Left lung (tissue), 10 donors: Measurements from ENCODE around the gene CACNB1. TPM values are rescaled to one million over a fixed set of nuclear protein-coding genes. Genes with fewer than 3 reads are reported as not detected.

ENCODE experiments used
- ATAC-seq: fragments of 200-7000 bp; cut with Tn5 transposase; one replicate; pipeline ENCODE4 v1.9.1; 2020; ENCODE audit warnings: moderate library complexity
- DNase-seq, 4 donors: peaks; one replicate each; pipeline ENCODE4 v3.0.0-alpha.2; 2013 to 2020
- H3K27ac ChIP-seq, 2 donors: fragments of 200-600 bp; sonication (generic) in 1 of 2; one replicate each; pipeline versions ENCODE4 v1.5.0 to v1.8.0; 2020 to 2021
- H3K27me3 ChIP-seq, 2 donors: fragments of 200-600 bp; sonication (generic) in 1 of 2; one replicate each; pipeline versions ENCODE4 v1.5.0 to v1.8.0; 2020 to 2021
- H3K36me3 ChIP-seq, 2 donors: fragments of 200-600 bp; sonication (generic) in 1 of 2; one replicate each; pipeline versions ENCODE4 v1.5.0 to v1.8.0; 2020 to 2021
- H3K4me1 ChIP-seq, 2 donors: fragments of 200-600 bp; one replicate each; pipeline ENCODE4 v1.8.0; 2021
- H3K4me3 ChIP-seq, 2 donors: fragments of 200-600 bp; sonication (generic) in 1 of 2; one replicate each; pipeline versions ENCODE4 v1.5.0 to v1.8.0; 2020 to 2021; ENCODE audit warnings: mild to moderate bottlenecking in 1 of 2
- H3K9me3 ChIP-seq, 2 donors: fragments of 200-600 bp; sonication (generic) in 1 of 2; one replicate each; pipeline versions ENCODE4 v1.5.0 to v1.8.0; 2020 to 2021
- intact Hi-C, 2 donors: fragments of 100-400 bp; cut with DNase I; formaldehyde crosslinking; loops; one replicate each; pipeline versions ENCODE4 v1.11.2 to v1.14.2; 2022
- polyA plus RNA-seq, 6 donors: library from polyadenylated mRNA; unstranded; fragments of 120-200 nt; gene quantifications; one replicate each; pipeline ENCODE4 v1.2.1, GENCODE V29; 2013; ENCODE audit not compliant: insufficient read length in 6 of 6
- total RNA-seq, 2 donors: library from RNA; stranded (reverse); fragmentation: NEBNext Ultra II Directional; extraction: Animal tissue kit (Norgen Biotek cat#: 25700); gene quantifications; one replicate each; pipeline ENCODE4 v1.2.1, GENCODE V29; 2021
- TF ChIP-seq, protein P1 (sequence below), 2 donors: fragments of 200-600 bp; sonication (generic) in 1 of 2; IDR thresholded peaks; one replicate each; pipeline versions ENCODE4 v1.5.0 to v1.8.0; 2021; ENCODE audit warnings: antibody characterized with exemption in 2 of 2
- donor health status: DM: no; HTN: yes; CAD: no.
- donor health status: DM: no; HTN: no; CAD: no.

CACNB1 gene
- total and polyA plus RNA-seq, 8 donors: 9.4 to 31.4 (median 13.3) TPM

DNA sequence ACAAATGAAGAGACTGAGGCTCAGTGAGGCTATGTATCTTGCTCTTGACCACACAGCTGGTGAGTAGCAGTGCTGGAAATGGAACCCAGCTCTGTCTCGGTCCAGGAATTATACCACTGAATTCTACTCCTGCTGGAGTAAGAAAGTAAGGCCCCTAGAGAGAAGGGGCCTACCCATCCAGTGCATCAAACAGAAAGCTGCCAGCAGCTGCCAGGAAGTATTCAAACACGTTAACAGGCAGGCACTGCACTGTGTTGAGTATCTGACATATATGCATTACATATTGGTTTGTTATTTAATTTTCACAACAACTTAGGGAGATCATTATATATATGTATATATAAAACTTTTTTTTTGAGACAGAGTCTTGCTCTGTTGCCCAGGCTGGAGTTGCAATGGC, 35.5 kb downstream of the CACNB1 start:
- Histone ChIP-seq H3K4me3 (no peak overlapping the region), H3K27me3 (peaks cover 0 to 19% of the 10 kb centered on the region in 2 donors), H3K36me3 (no peaks in the 10 kb centered on the region), H3K9me3 (no peaks in the 10 kb centered on the region), H3K27ac (no peak overlapping the region), H3K4me1 (peaks cover 0 to 30% of the 10 kb centered on the region in 2 donors)
- ATAC-seq (no peak), DNase-seq (no peak)
- TF ChIP-seq, protein P1, sequence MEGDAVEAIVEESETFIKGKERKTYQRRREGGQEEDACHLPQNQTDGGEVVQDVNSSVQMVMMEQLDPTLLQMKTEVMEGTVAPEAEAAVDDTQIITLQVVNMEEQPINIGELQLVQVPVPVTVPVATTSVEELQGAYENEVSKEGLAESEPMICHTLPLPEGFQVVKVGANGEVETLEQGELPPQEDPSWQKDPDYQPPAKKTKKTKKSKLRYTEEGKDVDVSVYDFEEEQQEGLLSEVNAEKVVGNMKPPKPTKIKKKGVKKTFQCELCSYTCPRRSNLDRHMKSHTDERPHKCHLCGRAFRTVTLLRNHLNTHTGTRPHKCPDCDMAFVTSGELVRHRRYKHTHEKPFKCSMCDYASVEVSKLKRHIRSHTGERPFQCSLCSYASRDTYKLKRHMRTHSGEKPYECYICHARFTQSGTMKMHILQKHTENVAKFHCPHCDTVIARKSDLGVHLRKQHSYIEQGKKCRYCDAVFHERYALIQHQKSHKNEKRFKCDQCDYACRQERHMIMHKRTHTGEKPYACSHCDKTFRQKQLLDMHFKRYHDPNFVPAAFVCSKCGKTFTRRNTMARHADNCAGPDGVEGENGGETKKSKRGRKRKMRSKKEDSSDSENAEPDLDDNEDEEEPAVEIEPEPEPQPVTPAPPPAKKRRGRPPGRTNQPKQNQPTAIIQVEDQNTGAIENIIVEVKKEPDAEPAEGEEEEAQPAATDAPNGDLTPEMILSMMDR (IDR thresholded peaks at IDR 0.05): no peak
- intact Hi-C loops: no loop called here

DNA sequence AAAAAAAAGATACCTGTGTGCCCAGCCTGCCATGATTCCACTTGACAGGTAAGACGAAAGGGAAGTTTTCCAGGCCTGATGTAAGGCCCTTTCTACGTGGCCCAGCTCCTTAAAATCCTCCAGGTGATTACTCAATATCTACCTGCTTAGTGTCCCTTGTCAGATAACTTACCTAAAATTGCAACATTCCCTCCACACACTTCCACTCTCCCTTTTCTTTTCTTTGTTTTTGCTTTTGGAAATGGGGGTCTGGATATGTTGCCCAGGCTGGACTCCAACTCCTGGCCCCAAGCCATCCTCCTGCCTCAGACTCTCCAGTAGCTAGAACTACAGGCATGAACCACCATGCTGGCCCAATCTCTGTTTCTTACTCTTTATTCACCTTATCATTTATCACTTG, 38.8 kb downstream of the CACNB1 start:
- Histone ChIP-seq H3K4me3 (no peak overlapping the region), H3K36me3 (no peaks in the 10 kb centered on the region), H3K27ac (no peak overlapping the region), H3K9me3 (no peaks in the 10 kb centered on the region), H3K4me1 (no peaks in the 10 kb centered on the region), H3K27me3 (no peaks in the 10 kb centered on the region)
- no peak for ATAC-seq
- intact Hi-C loops: no loop called here
- TF ChIP-seq, protein P1 (IDR thresholded peaks at IDR 0.05): no peak
- no peak for DNase-seq

DNA sequence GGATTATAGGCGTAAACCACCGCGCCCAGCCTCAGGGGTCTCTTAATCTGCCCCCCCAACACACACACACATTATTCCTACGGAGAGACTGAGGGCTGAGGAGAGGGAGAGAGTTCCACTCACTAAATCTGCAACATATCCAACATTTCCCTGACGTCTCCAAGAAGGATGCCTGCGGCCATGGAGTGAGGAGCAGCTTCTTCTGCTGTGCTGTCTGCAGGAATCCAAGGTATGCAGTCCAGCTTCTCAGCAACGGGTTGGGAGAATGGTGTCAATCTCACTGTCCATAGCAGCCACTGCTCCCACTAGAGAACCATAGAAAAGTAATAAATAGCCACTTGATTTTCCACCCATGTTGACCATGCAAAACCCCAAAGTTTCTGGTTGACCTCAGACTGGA, 41.0 kb downstream of the CACNB1 start:
- H3K9me3 ChIP-seq: no peaks in the 10 kb centered on the region
- peaks cover 2 to 11% of the 10 kb centered on the region in 2 donors for H3K27me3 ChIP-seq
- DNase-seq (no peak), ATAC-seq (no peak)
- H3K4me1 ChIP-seq: peaks cover 4 to 15% of the 10 kb centered on the region in 2 donors
- no peak overlapping the region for H3K27ac ChIP-seq
- no peaks in the 10 kb centered on the region for H3K36me3 ChIP-seq
- no peak overlapping the region for H3K4me3 ChIP-seq
- TF ChIP-seq, protein P1 (IDR thresholded peaks at IDR 0.05): no peak
- intact Hi-C loops: no loop called here

DNA sequence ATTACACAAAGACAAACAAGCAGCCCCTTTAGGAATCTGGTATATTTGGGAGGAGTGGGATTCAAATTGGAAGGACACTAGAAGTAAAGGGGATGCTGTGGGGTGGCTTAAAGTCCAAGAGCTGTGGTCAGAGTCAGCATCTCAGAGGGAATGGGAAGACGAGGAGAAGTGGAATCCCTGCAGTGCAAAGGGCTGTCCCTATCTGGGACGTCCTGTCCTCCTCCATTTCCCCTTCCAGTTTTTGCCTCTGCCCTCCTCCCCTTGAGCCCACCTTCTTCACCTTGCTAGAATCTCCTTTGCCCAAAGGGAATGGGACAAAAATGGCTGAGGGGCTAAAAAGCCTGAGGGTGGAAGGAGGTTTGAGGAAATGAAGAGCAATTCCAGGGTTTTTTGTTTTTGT, 41.8 kb downstream of the CACNB1 start:
- TF ChIP-seq, protein P1 (IDR thresholded peaks at IDR 0.05): no peak
- ATAC-seq (no peak), DNase-seq (no peak)
- Histone ChIP-seq H3K9me3 (no peaks in the 10 kb centered on the region), H3K27me3 (peaks cover 9 to 20% of the 10 kb centered on the region in 2 donors), H3K27ac (no peak overlapping the region), H3K4me1 (peaks cover 4 to 23% of the 10 kb centered on the region in 2 donors), H3K36me3 (no peaks in the 10 kb centered on the region), H3K4me3 (no peak overlapping the region)
- intact Hi-C loops: no loop called here

DNA sequence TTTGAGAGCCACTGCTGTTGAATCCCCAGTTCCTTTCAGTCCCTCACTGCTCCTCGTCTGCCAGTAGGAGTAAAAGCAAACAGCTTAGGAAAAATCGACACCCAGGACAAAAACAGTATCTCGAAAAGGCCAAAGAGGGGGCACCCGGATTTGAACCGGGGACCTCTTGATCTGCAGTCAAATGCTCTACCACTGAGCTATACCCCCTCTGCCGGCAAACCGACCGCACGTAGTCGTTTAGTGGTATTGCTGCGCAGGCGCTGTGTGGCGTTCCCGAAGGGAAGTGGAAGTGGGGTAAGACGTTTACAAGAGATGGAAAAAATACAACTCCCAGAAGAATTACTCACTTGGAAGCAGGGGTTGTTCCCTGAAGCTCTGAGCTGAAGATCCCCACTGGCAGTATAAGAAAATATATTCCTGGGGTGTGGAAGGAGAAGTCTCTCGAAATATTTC, 43.8 kb downstream of the CACNB1 start:
- peaks cover 9 to 40% of the 10 kb centered on the region in 2 donors for H3K27me3 ChIP-seq

More for the DNA sequence above, 43.8 kb downstream of the CACNB1 start:
- TF ChIP-seq, protein P1 (IDR thresholded peaks at IDR 0.05): no peak
- Histone ChIP-seq H3K4me3 (peak overlapping the region; percentile 76 to 93), H3K36me3 (no peaks in the 10 kb centered on the region), H3K27ac (peak overlapping the region; percentile 85 to 90), H3K4me1 (peaks cover 4 to 24% of the 10 kb centered on the region in 2 donors), H3K9me3 (no peaks in the 10 kb centered on the region)
- intact Hi-C loops: loop anchor here in 1 of 2 donors (5.0 kb wide), 1 partner anchor 171 kb away; no protein-coding TSS in a partner anchor
- ATAC-seq (peak; percentile 80), DNase-seq (peak; percentile 91 to 96 (median 94))
